Right atrium auricular region (tissue), 2 donors: Measurements from ENCODE around the gene FMN2. TPM values are rescaled to one million over a fixed set of nuclear protein-coding genes. Genes with fewer than 3 reads are reported as not detected.

ENCODE experiments used
- DNase-seq: peaks from one replicate; pipeline ENCODE4 v3.0.0-alpha.2; 2019; ENCODE audit warnings: low spot score
- H3K27ac ChIP-seq, 2 donors: fragments of 200-600 bp; sonication (generic); 1 replicate in 1 of 2; 2 replicates in 1 of 2; pipeline ENCODE4 v1.5.1; 2016 to 2019
- H3K27me3 ChIP-seq, 2 donors: fragments of 200-600 bp; sonication (generic); one replicate each; pipeline versions ENCODE4 v1.5.1 to v1.6.0; 2017 to 2019
- H3K36me3 ChIP-seq: fragments of 200-600 bp; sonication (generic); one replicate; pipeline ENCODE4 v1.5.1; 2016
- H3K4me1 ChIP-seq, 2 donors: fragments of 200-600 bp; sonication (generic); one replicate each; pipeline versions ENCODE4 v1.5.1 to v1.6.0; 2017 to 2019
- H3K4me3 ChIP-seq, 2 donors: fragments of 200-600 bp; sonication (generic); 1 replicate in 1 of 2; 2 replicates in 1 of 2; pipeline ENCODE4 v1.5.1; 2017 to 2019; ENCODE audit warnings: mild to moderate bottlenecking in 1 of 2, moderate library complexity in 1 of 2
- H3K9me3 ChIP-seq, 2 donors: fragments of 200-600 bp; sonication (generic); one replicate each; pipeline ENCODE4 v1.5.1; 2019
- CTCF ChIP-seq, 2 donors: fragments of 200-600 bp; sonication (generic); IDR thresholded peaks; one replicate each; pipeline ENCODE4 v1.5.1; 2019; ENCODE audit warnings: antibody characterized with exemption in 2 of 2
- total RNA-seq, 2 donors: library from RNA; depleted of rRNA; stranded (reverse); fragments of >200 nt; gene quantifications; one replicate each; pipeline ENCODE4 v1.1.0, GENCODE V29; 2016

Gene FMN2
- total RNA-seq, 2 donors from 2014 or later = 0.15 TPM; not detected in 1

GRCh38 chr1:240491796-240492195, 400.1 kb downstream of the FMN2 start:
- no peaks in the 10 kb centered on the region for H3K4me1 ChIP-seq

GRCh38 chr1:240492832-240493440, 401.3 kb downstream of the FMN2 start:
- TF ChIP-seq CTCF (IDR thresholded peaks at IDR 0.05) = no peak
- H3K4me1 ChIP-seq = no peaks in the 10 kb centered on the region
- H3K4me3 ChIP-seq = no peak overlapping the region
- no peaks in the 10 kb centered on the region for H3K36me3 ChIP-seq
- DNase-seq = no peak
- no peak overlapping the region for H3K27ac ChIP-seq
- H3K27me3 ChIP-seq = no peaks in the 10 kb centered on the region
- H3K9me3 ChIP-seq = no peaks in the 10 kb centered on the region

More at GRCh38 chr1:240491796-240492195, 400.1 kb downstream of the FMN2 start:
- Histone ChIP-seq H3K27ac (no peak overlapping the region), H3K4me3 (no peak overlapping the region), H3K27me3 (no peaks in the 10 kb centered on the region), H3K9me3 (no peaks in the 10 kb centered on the region), H3K36me3 (no peaks in the 10 kb centered on the region)
- TF ChIP-seq CTCF (IDR thresholded peaks at IDR 0.05) = no peak
- no peak for DNase-seq

- no peaks in the 10 kb centered on the region for H3K4me1 ChIP-seq
- no peak overlapping the region for H3K27ac ChIP-seq
- H3K27me3 ChIP-seq = no peaks in the 10 kb centered on the region
- no peaks in the 10 kb centered on the region for H3K9me3 ChIP-seq
- H3K4me3 ChIP-seq = no peak overlapping the region
- TF ChIP-seq CTCF (IDR thresholded peaks at IDR 0.05) = no peak
- no peak for DNase-seq
- no peaks in the 10 kb centered on the region for H3K36me3 ChIP-seq
Observed at GRCh38 chr1:240495601-240496000, 403.9 kb downstream of the FMN2 start.

GRCh38 chr1:240496356-240496755, 404.7 kb downstream of the FMN2 start:
- no peak for DNase-seq
- Histone ChIP-seq H3K9me3 (no peaks in the 10 kb centered on the region), H3K27ac (no peak overlapping the region), H3K4me3 (no peak overlapping the region), H3K4me1 (no peaks in the 10 kb centered on the region), H3K36me3 (no peaks in the 10 kb centered on the region), H3K27me3 (no peaks in the 10 kb centered on the region)
- no peak for TF ChIP-seq CTCF (IDR thresholded peaks at IDR 0.05)

GRCh38 chr1:240496941-240497340, 405.3 kb downstream of the FMN2 start:
- Histone ChIP-seq H3K9me3 (no peaks in the 10 kb centered on the region), H3K27ac (no peak overlapping the region), H3K4me3 (no peak overlapping the region), H3K4me1 (no peaks in the 10 kb centered on the region), H3K36me3 (no peaks in the 10 kb centered on the region), H3K27me3 (no peaks in the 10 kb centered on the region)
- DNase-seq = no peak
- TF ChIP-seq CTCF (IDR thresholded peaks at IDR 0.05) = no peak

GRCh38 chr1:240497908-240498307, 406.2 kb downstream of the FMN2 start:
- H3K36me3 ChIP-seq = no peaks in the 10 kb centered on the region
- TF ChIP-seq CTCF (IDR thresholded peaks at IDR 0.05) = no peak
- no peaks in the 10 kb centered on the region for H3K4me1 ChIP-seq
- H3K4me3 ChIP-seq = no peak overlapping the region
- no peaks in the 10 kb centered on the region for H3K27me3 ChIP-seq
- no peak overlapping the region for H3K27ac ChIP-seq
- DNase-seq = no peak
- H3K9me3 ChIP-seq = no peaks in the 10 kb centered on the region
